HUES48 (cell line): ENCODE data around the gene POLA1.
A peak's percentile ranks its signal among the peaks of the same experiment; 100 is the strongest.

Experiments
- H3K27ac ChIP-seq: one replicate; pipeline ENCODE4 v1.7.0; 2013; ENCODE audit warnings: low read depth, low read length, inconsistent platforms
- H3K27me3 ChIP-seq: 2 replicates; pipeline ENCODE4 v1.6.1; 2013; ENCODE audit warnings: mild to moderate bottlenecking, low read length; ENCODE audit not compliant: control insufficient read depth, insufficient read depth
- H3K36me3 ChIP-seq: 2 replicates; pipeline ENCODE4 v1.6.1; 2013; ENCODE audit warnings: low read length; ENCODE audit not compliant: control insufficient read depth, insufficient read depth
- H3K4me1 ChIP-seq: 2 replicates; pipeline ENCODE4 v1.6.1; 2013; ENCODE audit warnings: mild to moderate bottlenecking, low read length; ENCODE audit not compliant: control insufficient read depth, insufficient read depth
- H3K4me3 ChIP-seq: 2 replicates; pipeline ENCODE4 v1.5.1; 2013; ENCODE audit warnings: mild to moderate bottlenecking, low read depth, low read length
- H3K9ac ChIP-seq: 2 replicates; pipeline ENCODE4 v1.6.1; 2013; ENCODE audit warnings: mild to moderate bottlenecking, low read depth, low read length, moderate library complexity
- H3K9me3 ChIP-seq: 2 replicates; pipeline ENCODE4 v1.6.1; 2013; ENCODE audit warnings: low read length; ENCODE audit not compliant: control insufficient read depth, insufficient read depth

Gene POLA1

GRCh38 chrX:24694825-24695224, 1.1 kb downstream of the POLA1 start:
- H3K27ac ChIP-seq, result no peak overlapping the region
- H3K4me1 ChIP-seq, result peaks cover 30% of the 10 kb centered on the region
- H3K9me3 ChIP-seq, result no peaks in the 10 kb centered on the region
- no peaks in the 10 kb centered on the region for H3K27me3 ChIP-seq
- peaks cover 26% of the 10 kb centered on the region for H3K36me3 ChIP-seq
- peak overlapping the region; percentile 85; the same call in 1 of the 2 replicates for H3K9ac ChIP-seq
- H3K4me3 ChIP-seq, result peak overlapping the region; percentile 86

GRCh38 chrX:24696294-24696693, 2.6 kb downstream of the POLA1 start:
- no peaks in the 10 kb centered on the region for H3K9me3 ChIP-seq
- no peaks in the 10 kb centered on the region for H3K27me3 ChIP-seq
- no peak overlapping the region for H3K27ac ChIP-seq
- H3K4me1 ChIP-seq, result peaks cover 30% of the 10 kb centered on the region
- peak overlapping the region; percentile 18; the same call in 1 of the 2 replicates for H3K9ac ChIP-seq
- H3K36me3 ChIP-seq, result peaks cover 40% of the 10 kb centered on the region
- no peak overlapping the region for H3K4me3 ChIP-seq

GRCh38 chrX:24702362-24703184, 8.9 kb downstream of the POLA1 start:
- H3K36me3 ChIP-seq, result peaks cover 79% of the 10 kb centered on the region
- no peaks in the 10 kb centered on the region for H3K4me1 ChIP-seq
- H3K27me3 ChIP-seq, result no peaks in the 10 kb centered on the region
- no peak overlapping the region for H3K4me3 ChIP-seq
- H3K9ac ChIP-seq, result no peak overlapping the region
- no peaks in the 10 kb centered on the region for H3K9me3 ChIP-seq
- no peak overlapping the region for H3K27ac ChIP-seq

- Histone ChIP-seq H3K36me3 (peaks cover 85% of the 10 kb centered on the region), H3K9me3 (peaks cover 5% of the 10 kb centered on the region; the same call in 1 of the 2 replicates), H3K27ac (no peak overlapping the region), H3K27me3 (no peaks in the 10 kb centered on the region), H3K9ac (no peak overlapping the region), H3K4me1 (no peaks in the 10 kb centered on the region), H3K4me3 (no peak overlapping the region)
Measured at GRCh38 chrX:24703185-24703494, 9.4 kb downstream of the POLA1 start.

DNA sequence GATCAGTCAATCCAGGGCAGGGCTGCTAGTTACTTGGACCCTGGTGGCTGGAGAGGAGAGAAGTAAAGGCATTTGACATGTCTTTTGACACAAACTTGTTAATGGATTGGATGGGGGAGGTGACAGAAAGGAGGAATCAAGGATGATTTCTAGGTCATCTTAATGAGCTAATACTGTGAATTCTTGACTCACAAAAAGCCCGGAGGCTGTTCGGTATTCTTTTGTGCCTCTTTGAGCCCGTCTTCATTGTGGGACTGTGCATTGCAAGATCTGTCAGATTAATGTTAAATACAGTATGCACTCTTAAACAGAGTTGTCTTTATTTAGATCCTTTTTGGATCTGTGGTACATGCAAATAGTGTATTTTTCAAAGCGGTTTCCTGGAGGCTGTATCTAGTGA, 25.1 kb downstream of the POLA1 start:
- H3K9me3 ChIP-seq, result no peaks in the 10 kb centered on the region
- no peaks in the 10 kb centered on the region for H3K4me1 ChIP-seq
- no peak overlapping the region for H3K27ac ChIP-seq
- no peak overlapping the region for H3K9ac ChIP-seq
- no peak overlapping the region for H3K4me3 ChIP-seq
- peaks cover 98% of the 10 kb centered on the region for H3K36me3 ChIP-seq
- 0 out of 2 replicates have a peak, but pooled peaks cover 2% of the 10 kb centered on the region for H3K27me3 ChIP-seq

DNA sequence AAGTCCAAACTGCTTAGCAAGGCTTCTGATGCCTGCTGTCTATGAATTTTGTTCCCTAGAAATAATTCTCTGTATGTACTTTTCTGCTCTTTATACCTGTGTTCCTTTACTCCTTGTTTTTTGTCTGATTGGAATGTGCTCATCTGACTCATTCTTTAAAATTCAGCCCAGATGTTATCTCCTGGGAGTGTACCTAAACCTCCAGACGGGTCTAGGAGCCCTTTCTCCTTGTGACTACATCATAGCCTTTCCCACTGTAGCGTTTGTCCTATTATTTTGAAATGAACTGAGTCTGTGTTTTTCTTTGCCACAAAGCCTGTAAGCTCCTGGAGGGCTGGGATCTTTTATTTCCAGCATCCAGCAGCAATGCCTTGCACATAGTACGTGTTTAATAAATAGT, 26.3 kb downstream of the POLA1 start:
- Histone ChIP-seq H3K4me1 (no peaks in the 10 kb centered on the region), H3K27me3 (0 out of 2 replicates have a peak, but pooled peaks cover 2% of the 10 kb centered on the region), H3K27ac (no peak overlapping the region), H3K36me3 (peaks cover 98% of the 10 kb centered on the region), H3K4me3 (no peak overlapping the region), H3K9ac (no peak overlapping the region), H3K9me3 (no peaks in the 10 kb centered on the region)

DNA sequence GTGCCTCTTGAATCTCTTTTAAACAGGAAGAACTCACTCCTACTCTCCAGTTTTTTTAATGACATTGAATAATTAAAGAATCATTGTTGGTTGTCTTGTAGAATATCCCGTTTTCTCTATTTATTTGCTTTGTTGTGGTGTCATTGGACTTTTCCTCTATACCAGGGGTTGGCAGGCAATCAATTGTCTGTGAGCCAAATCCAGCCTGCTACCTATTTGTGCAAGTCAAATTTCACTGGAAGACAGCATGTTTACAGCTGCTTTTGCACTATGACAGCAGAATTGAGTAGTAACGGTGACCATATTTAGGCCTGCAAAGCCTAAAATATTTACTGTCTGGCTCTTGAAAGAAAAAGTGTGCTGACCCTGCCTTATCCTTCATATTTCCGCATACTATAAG, 34.8 kb downstream of the POLA1 start:
- H3K27me3 ChIP-seq, result no peaks in the 10 kb centered on the region
- H3K9ac ChIP-seq, result no peak overlapping the region
- H3K27ac ChIP-seq, result no peak overlapping the region
- H3K4me3 ChIP-seq, result no peak overlapping the region
- H3K36me3 ChIP-seq, result peaks cover 84% of the 10 kb centered on the region
- H3K4me1 ChIP-seq, result no peaks in the 10 kb centered on the region
- no peaks in the 10 kb centered on the region for H3K9me3 ChIP-seq

GRCh38 chrX:24732766-24733500, 39.2 kb downstream of the POLA1 start:
- H3K9me3 ChIP-seq, result no peaks in the 10 kb centered on the region
- no peak overlapping the region for H3K4me3 ChIP-seq
- peaks cover 81% of the 10 kb centered on the region for H3K36me3 ChIP-seq

GRCh38 chrX:24741330-24741729, 47.6 kb downstream of the POLA1 start:
- Histone ChIP-seq H3K36me3 (peaks cover 95% of the 10 kb centered on the region), H3K4me3 (no peak overlapping the region), H3K9ac (no peak overlapping the region), H3K4me1 (peaks cover 3% of the 10 kb centered on the region; the same call in 1 of the 2 replicates), H3K27me3 (no peaks in the 10 kb centered on the region), H3K27ac (no peak overlapping the region), H3K9me3 (no peaks in the 10 kb centered on the region)

More at GRCh38 chrX:24732766-24733500, 39.2 kb downstream of the POLA1 start:
- Histone ChIP-seq H3K27me3 (no peaks in the 10 kb centered on the region), H3K4me1 (no peaks in the 10 kb centered on the region), H3K9ac (no peak overlapping the region), H3K27ac (no peak overlapping the region)

DNA sequence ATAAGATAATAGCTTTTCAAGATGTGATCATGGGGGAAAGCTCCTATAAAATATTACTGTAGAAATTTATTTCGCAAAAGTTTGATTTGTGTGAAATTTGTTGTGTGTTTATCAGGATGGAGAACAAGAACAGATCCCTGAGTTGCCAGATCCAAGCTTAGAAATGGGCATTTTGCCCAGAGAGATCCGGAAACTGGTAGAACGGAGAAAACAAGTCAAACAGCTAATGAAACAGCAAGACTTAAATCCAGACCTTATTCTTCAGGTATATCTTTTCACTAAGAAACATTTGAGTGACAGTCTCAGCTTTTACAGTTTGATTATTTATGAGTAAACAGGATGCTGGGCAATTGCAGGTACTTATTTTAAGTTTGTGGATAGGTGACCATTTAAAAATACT, 54.5 kb downstream of the POLA1 start:
- Histone ChIP-seq H3K27ac (no peak overlapping the region), H3K36me3 (peaks cover 78% of the 10 kb centered on the region), H3K4me3 (no peak overlapping the region), H3K4me1 (no peaks in the 10 kb centered on the region), H3K9me3 (no peaks in the 10 kb centered on the region), H3K27me3 (no peaks in the 10 kb centered on the region), H3K9ac (no peak overlapping the region)

DNA sequence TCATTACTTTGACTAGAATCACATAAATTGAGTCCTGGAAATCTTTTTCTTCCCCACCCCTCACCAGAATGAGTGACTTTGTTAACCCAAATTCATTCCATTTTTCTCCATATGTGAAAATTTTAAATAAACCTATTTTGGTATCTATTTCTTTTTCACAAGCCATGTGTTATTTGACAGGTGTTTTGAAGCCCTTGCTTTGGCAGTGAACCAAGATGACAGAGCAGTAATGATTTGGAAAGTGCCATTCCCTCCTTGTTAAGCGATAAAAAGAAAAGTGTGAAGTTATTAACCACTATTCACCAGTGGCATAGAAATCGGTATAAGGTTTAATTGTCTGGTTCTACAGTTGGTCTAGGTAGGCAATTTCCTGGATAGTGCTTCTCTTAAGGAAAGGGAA, 66.1 kb downstream of the POLA1 start:
- Histone ChIP-seq H3K27ac (no peak overlapping the region), H3K9ac (no peak overlapping the region), H3K36me3 (peaks cover 84% of the 10 kb centered on the region), H3K4me3 (no peak overlapping the region), H3K27me3 (no peaks in the 10 kb centered on the region), H3K4me1 (no peaks in the 10 kb centered on the region), H3K9me3 (no peaks in the 10 kb centered on the region)
